HepG2 (cell line): ENCODE data around the gene FOXN3.

Experiments
- AGO2 ChIP-seq: fragments of 200-400 bp; formaldehyde crosslinking; optimal IDR thresholded peaks from 2 replicates; pipeline ENCODE3; 2017; ENCODE audit warnings: mild to moderate bottlenecking, low read depth, low read length, moderate library complexity
- ETS1 ChIP-seq: sonication (generic); formaldehyde crosslinking; IDR thresholded peaks from 2 replicates; pipeline ENCODE4 v1.4.0; 2020; ENCODE audit warnings: missing genetic modification reagents
- KDM1A ChIP-seq: IDR thresholded peaks from 2 replicates; pipeline ENCODE4 v1.6.1; 2016; ENCODE audit warnings: missing compliant biosample characterization
- MYC ChIP-seq: sonication (generic); formaldehyde crosslinking; IDR thresholded peaks from 2 replicates; pipeline ENCODE4 v1.9.0; 2021; ENCODE audit warnings: missing genetic modification reagents, borderline replicate concordance
- POLR2A ChIP-seq, 2 experiments: IDR thresholded peaks; 2 replicates each; pipeline ENCODE4 v1.6.1; 2011; ENCODE audit warnings: low read depth in 2 of 2, low read length in 2 of 2, mild to moderate bottlenecking in 1 of 2, moderate library complexity in 1 of 2; ENCODE audit not compliant: insufficient read depth in 1 of 2

- TF ChIP-seq POLR2A (IDR thresholded peaks at IDR 0.05; ENCODE audit: insufficient read depth in 1 of 2, low read depth in 2 of 2, low read length in 2 of 2) (peak in 1 of 2 experiments; percentile 36; a peak in 1 of 4 replicates), KDM1A (CRISPR knock-in tag) (no peak), ETS1 (no peak), MYC (no peak), AGO2 (no peak)
Measured at GRCh38 chr14:89155491-89155890, 261.5 kb downstream of the FOXN3 start.
